HG03175 (cell line): ENCODE data around the gene ATP1B3.
"Not testable (repeated sequence)": the region's sequence is repeated elsewhere in the genome, so short reads cannot be mapped to it uniquely, and the experiment has no call there.

Experiments
- ATAC-seq: cut with Tn5 transposase; IDR thresholded peaks from one replicate; pipeline ENCODE4 v1.9.1; 2021; ENCODE audit warnings: mild to moderate bottlenecking, moderate library complexity; ENCODE audit not compliant: unreplicated experiment

ATP1B3 gene

DNA sequence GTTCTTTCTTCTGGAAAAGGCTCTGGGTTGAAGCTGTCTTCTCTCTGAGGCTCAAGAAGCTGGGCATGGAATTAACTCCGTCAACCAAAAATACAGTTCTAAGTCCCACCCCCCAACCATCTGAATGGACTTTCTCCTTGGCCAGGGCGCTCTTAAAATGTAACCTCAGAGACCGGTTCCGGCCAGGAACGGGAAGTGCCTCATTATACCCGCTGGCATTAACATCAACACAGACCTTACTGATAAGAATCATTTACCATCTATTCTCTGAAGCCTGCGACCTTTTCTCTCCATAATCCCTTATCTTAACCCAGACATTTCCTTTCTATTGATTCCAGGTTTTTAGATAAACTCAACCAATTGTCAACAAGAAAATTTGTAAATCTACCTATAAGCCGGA is 64.7 kb downstream of the ATP1B3 start:
- ATAC-seq = no peak

DNA sequence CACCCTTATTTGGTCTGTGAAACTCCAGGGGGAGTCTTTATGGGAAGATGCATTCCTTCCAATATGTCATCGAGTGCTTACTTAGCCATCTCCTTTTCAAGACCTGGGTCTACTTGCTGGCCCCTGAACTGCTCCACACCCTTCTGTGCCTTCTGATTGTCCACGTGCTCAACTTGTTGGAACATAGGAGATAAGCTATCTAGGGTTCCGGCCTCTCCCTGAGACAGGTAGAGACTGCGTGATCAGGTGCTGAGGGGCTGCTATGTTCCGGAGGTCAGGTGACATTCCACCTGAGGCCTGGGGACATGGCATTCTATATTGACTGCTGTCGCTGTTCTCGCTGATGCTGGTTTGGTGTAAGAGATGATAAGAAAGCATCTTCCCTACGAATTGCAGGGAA is 65.6 kb downstream of the ATP1B3 start:
- ATAC-seq = no peak

DNA sequence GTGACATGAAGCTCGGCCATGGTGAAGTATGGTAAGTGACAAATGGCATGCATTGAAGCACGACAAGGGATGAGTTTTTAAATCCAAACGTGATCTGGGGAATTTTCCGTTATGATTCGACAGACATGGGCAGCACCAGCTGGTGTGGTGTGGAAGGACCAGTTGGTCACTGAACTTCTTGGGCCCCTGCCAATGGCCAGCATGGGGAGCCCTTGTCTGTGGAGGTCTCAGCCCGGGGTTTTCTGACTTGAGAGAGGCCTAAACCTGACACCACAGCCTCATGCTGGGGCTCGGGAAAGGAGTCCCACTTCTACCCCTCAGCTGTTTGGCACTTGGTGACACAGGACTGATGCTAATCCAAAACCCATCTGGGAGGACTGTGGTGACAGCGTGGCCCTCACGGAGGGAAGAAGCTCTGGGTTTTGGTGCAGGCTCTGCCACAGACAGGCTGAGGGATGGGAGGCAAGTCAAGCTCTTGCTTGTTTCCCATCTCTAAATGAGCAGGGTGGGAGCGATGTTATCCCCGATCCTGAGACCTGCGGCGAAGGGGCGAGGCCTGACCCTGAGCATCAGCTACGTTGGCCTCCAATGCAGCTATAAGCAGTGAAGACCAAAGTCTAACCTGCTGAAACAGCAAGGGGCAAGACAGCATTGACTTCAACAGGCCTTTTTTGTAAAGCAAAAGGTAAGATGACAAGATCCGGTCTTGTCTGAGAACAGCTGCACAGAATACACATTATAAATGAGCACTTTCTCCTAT is 69.5 kb downstream of the ATP1B3 start:
- ATAC-seq = no peak

DNA sequence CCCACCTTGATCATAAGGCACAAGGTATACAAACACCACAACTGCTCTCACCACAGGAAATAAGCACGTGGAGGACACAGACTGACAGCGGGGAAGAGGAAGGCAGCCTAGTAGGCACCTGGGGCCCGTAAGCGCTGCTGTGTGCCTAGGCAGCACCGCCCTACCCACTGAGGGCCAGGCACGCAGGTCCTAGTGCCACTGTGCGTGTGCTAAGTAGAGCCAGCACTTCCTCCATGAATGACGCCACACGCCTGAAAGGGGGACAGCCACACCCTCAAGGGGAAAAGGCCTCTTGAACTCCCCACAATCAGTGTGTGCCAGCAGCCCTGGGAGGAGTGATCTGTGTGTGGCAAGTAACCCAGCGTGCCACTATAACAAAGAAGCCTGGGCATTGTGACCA is 73.0 kb downstream of the ATP1B3 start:
- no peak for ATAC-seq

DNA sequence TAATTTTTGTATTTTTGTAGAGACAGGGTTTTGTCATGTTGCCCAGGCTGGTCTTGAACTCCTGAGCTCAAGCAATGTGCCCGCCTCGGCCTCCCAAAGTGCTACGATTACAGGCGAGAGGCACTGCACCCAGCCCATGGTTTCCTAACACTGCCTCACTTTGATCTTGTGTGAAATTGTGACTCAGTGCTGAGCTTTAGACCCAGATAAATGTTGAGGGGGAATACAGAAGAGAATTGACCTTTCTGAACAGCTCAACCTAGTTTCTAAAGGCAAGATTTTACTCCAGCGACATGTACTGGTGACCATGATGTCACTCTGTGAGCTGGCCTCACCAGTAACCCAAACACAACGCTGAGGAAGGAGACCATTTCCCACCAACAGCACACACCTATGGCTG is 73.5 kb downstream of the ATP1B3 start:
- ATAC-seq = no peak

DNA sequence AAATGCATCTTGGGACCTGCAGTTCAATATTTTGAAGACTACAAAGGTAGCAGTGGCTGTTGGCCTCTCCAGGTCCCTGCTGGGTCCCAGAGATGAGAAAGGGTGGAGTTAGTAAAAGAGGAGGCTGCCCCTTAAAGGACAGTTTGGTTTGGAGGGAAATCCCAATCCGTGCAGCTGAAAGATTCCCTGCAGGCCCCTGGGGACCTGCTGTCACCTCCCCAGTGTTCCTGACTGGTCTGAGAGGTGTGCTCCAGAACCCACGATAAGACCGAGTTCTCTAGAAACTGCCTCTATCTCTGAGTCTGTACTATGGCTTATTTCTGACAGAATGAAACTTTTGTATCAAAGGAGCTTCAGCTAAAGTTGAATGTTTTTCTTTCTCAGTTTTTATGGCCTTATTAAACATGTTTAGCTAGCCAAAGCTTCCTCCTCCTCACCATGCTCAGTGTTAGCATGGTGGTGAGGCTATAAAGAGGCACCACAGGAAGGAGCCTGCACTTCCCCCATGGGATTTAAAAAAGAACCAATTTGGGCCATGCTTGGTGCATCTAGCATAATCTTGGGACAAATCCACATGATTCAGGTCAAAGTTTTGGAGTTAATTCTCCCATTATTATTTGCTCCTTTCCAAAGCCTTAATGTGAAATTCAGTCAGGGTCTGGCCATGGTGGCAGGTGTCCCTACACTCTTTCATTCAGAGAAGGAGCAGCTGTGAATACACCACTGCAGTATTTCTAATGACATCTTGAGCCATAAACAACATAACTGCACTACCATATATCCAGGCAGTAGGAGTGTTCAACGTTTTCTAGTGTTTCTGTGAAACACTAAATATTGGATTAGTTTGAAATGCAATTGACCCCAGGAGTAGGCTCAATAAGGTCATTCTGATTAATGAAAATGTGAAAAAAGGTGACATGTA is 74.4 kb downstream of the ATP1B3 start:
- ATAC-seq = no peak

DNA sequence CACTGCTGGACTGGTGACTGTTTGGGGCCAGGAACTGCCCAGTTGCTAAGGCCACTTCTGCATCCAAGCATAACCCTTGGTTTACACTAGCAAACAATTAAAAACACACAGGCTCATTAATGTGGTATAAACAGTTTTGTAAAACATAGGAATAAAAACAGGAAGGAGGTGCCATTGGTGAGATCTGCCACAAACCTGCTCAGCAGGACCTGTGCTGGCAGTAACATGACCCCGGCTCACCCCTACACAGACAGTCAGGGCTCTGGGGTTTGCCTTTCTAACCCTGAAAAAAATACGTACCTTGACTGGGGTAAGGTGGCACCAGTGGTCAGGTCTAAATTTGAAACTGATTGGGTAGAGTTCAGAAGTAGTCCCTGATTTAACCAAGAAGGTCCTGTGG is 76.2 kb downstream of the ATP1B3 start:
- no peak for ATAC-seq

DNA sequence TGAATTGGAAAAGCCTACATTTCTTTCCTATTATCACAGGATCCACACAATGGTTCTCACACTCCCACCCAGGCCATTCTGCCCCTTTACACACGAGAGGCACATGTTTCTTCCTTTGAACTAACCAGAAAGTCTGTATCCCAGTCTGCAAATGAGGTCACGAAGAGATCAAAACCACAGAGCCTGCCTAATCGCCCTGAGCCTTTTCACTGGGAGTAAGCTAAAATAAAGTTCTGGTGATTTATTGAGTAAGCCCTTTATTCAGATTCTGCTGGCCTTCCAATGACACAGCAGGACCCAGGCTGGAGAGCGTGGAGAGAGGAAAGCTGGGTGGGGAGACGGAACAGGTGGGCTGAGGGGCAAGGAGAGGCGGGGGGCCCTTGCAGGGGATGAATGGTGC is 78.7 kb downstream of the ATP1B3 start:
- ATAC-seq = no peak

DNA sequence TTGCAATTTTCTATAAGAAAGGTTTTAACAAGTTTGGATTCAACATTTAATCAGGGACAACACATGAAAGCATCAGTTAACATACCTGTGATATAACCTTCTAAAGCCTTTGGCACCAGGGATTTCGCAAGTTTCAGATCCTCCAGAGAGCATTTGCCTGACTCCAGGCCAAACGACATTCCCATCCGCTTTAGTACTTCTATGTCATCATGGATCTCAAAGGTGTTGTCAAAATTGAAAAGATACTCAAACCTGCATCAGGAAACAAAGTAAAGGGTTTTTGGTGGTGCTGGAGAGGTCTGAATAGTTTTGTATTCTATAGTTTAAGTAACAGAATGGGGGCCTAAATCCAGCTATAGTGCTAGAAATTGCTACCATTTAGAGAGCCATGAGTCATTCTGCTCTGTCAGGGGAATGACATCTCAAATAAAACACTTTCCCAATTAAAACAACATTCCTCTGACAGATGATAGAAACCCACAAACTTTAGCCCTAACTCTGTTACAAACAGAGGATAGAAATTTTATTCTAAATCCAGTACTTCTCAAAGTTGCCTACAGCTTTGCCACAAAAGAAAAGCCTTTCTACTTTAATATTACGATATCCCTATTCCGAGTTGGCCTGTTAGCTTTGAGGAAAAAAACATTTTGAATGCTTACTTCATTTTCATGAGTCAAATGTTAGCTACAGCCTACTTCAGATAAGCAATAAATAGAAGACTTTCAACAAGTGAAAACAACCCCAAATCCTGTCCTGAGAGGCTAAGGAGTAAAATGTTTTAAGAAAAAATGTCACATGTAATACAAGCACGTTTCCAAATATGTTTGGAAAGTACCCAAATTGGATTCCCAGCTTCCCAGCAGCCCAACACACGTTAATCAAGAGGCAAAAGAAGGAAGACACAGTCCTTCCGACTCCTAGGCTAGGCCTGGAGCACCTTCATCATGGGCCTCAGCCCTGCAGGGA is 83.4 kb downstream of the ATP1B3 start:
- ATAC-seq = no peak

DNA sequence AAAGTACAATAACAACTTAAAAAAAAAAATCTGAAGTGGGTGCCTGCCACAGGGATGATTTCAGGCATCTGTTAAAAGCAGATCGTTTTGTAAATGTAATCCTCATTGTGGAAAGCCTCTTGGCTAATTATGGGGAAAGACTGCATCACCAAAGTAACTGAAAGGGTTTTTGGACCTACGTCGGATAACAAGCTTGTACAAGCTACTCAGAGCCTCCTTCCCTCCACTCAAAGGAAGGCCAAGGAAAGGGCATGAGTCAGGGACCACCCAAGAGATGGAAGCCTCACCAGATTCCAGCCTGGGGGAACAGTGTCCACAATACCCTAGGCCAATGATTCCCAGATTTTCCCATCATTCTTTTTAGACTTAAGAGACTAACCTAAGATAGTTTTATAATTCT is 84.3 kb downstream of the ATP1B3 start:
- no peak for ATAC-seq

DNA sequence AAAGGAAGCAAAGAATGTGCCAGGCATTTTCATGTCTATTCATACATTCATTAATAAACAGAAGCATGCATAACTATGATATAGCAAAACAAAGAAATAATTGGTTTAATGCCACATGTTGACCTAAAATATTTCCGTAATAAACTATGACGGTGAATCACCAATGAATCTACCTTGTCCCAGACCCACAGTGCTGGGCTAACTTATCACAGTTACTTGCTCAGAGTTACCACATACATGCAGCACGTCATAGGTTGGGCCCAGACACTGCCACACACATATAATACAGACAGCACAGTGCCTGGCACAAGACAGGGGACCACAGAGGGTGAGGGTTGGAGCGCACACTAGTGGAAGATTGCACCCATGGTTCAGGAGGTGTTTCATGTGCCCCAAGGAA is 86.9 kb downstream of the ATP1B3 start:
- ATAC-seq = no peak

DNA sequence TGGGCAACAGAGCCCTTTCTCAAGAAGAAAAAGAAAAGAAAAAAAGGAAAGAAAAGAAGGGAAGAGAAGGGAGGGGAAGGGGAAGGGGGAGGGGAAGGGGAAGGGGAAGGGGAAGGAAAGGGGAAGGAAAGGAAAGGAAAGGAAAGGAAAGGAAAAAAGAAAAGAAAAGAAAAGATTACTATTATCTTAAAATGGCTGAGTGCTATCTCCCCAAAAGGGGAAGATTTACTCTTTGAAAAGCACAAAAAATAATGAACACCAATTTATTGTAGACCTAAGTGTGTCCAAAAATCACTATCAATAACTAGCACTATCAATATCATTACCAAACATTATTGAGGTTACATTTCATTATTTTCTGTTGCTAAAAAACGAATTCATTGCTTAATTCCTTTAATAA is 89.0 kb downstream of the ATP1B3 start:
- ATAC-seq = no peak

DNA sequence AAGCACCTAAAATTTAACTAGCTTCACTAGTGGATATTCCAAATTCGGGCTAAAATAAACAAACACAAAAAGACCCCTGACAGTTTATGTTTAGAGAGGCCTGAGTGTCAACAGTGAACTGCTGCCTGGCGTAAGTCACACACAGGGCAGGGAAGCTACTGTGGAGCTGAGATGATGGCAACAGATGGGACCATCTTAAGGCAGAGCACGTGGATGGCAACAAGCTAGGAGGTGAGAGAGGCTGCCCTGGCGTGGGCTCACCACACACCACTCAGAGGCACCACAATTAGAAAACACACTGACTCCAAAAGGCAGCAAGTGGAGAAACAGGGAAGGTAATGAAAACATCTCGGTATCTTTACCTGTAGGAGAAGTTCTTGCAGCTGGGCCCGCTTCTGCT is 93.3 kb downstream of the ATP1B3 start:
- ATAC-seq = no peak

DNA sequence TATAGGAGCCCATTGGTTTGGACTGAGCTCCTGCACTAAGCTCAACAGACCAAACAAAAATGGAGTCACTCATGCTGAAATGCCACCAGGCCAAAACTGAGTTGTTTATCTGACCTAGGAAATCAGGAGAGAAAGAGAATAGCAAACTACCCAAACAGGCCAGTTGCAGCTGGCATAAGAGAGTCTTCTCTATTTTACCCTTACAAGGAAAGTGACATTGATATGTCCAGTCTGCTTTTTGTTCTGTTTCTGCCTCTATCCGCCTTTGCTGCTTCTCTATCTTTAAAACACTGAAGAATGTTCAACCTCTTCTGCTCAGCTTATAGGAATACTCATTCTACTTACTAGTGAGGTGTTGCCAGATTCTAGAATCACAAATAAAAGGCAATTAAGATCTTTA is 95.1 kb downstream of the ATP1B3 start:
- ATAC-seq = no peak

DNA sequence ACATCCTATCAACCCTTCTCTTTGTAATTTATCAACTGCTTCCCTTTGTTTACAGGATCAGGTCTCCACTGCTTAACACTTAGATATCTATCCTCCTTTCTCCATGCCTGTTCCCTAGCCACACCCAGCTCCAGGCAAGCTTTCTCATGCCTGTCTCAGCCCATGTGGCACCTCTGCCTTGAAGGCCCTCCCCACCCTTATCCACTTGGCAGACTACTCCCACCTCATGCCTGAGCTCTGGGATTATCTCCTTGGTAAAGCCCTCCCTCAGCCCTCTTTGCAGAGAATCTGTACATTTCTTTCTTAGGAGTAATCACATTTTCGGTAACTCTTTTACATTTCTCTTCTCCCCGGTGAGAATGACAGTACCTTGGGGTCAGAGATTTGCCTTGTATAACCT is 96.0 kb downstream of the ATP1B3 start:
- no peak for ATAC-seq

DNA sequence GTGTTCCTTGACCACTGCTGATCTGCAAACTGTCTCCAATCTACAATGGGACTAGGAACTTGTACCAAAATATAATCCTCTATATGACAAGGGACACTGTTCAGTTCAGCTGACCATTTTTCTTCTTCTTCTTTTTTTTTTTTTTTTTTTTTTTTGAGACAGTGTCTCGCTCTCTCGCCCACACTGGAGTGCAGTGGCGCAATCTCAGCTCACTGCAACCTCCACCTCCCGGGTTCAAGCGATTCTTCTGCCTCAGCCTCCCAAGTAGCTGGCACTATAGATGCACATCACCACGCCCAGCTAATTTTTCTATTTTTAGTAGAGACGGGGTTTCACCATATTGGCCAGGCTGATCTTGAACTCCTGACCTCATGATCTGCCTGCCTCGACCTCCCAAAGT is 98.3 kb downstream of the ATP1B3 start:
- not testable (repeated sequence) for ATAC-seq
